HepG2 (cell line): Measurements from ENCODE around the gene GSDMA. TPM values are rescaled to one million over a fixed set of nuclear protein-coding genes. Genes with fewer than 3 reads are reported as not detected.

Experiments
- ATAC-seq: fragments of 200-7000 bp; cut with Tn5 transposase; 3 replicates; pipeline ENCODE4 v1.9.1; 2020; ENCODE audit warnings: mild to moderate bottlenecking, moderate library complexity
- BruUV-seq: library from RNA; stranded (reverse); fragments of 400-500 nt; replicated peaks from 2 replicates; lab custom pipeline; 2021; lab: Mats Ljungman, UMichigan
- CTCF ChIA-PET: fragments of 300-600 bp; formaldehyde crosslinking; extraction: SDS; loops from one replicate; lab custom pipeline; 2021; ENCODE audit warnings: low total read pairs, inconsistent platforms, low intra/inter-chr PET ratio; lab: Yijun Ruan, JAX
- POLR2A ChIA-PET: fragments of 350-600 bp; sonication (Branson Sonifier 250); formaldehyde crosslinking; loops from one replicate; lab custom pipeline; 2020; ENCODE audit warnings: antibody characterized with exemption, inconsistent platforms; lab: Yijun Ruan, JAX
- DNase-seq: peaks from one replicate; pipeline ENCODE4 v3.0.0-alpha.2; 2015; ENCODE audit warnings: low spot score
- FAIRE-seq: peaks from 3 replicates; lab custom pipeline; 2011; peaks lifted over from hg19 to GRCh38; lab: Jason Lieb, UNC
- H2AFZ ChIP-seq: one replicate; pipeline ENCODE4 v1.6.1; 2011; ENCODE audit warnings: low read length, inconsistent platforms
- H3K27ac ChIP-seq: fragments of 300-600 bp; 3 replicates; pipeline ENCODE4 v1.8.0; 2011; ENCODE audit warnings: mixed run types, mild to moderate bottlenecking, mixed read lengths, low read length, inconsistent platforms; ENCODE audit not compliant: insufficient read depth; ENCODE audit errors: extremely low read length
- H3K27me3 ChIP-seq, 2 experiments: fragments of 200-600 bp in 1 of 2; 2 replicates in 1 of 2; 3 replicates in 1 of 2; pipeline versions ENCODE4 v1.6.0 to v1.8.0; 2011; ENCODE audit warnings: low read length in 2 of 2, mild to moderate bottlenecking in 2 of 2, moderate library complexity in 2 of 2, inconsistent platforms in 1 of 2; ENCODE audit not compliant: insufficient read depth in 2 of 2, control insufficient read depth in 1 of 2
- H3K36me3 ChIP-seq, 2 experiments: fragments of 200-600 bp in 1 of 2; replicated peaks in 1 of 2; 2 replicates in 1 of 2; 3 replicates in 1 of 2; pipeline versions ENCODE4 v1.5.1 to v1.8.0; 2011; ENCODE audit warnings: low read length in 2 of 2, inconsistent platforms in 1 of 2; ENCODE audit not compliant: insufficient read depth in 2 of 2, control insufficient read depth in 1 of 2
- H3K4me1 ChIP-seq: 2 replicates; pipeline ENCODE4 v1.5.1; 2012; ENCODE audit warnings: low read length, inconsistent platforms; ENCODE audit not compliant: insufficient read depth
- H3K4me2 ChIP-seq: 2 replicates; pipeline ENCODE4 v1.6.0; 2011; ENCODE audit warnings: low read depth, low read length, inconsistent platforms
- H3K4me3 ChIP-seq, 3 experiments: fragments of 200-600 bp in 1 of 3; sonication (generic), shearing (Covaris generic) in 1 of 3; replicated peaks in 1 of 3; 2 replicates each; pipeline ENCODE4 v1.5.1; 2011 to 2016; ENCODE audit warnings: low read length in 3 of 3, inconsistent platforms in 2 of 3, low read depth in 2 of 3, mild to moderate bottlenecking in 2 of 3, control low read depth in 1 of 3, mixed read lengths in 1 of 3; ENCODE audit not compliant: insufficient read depth in 1 of 3
- H3K79me2 ChIP-seq: one replicate; pipeline ENCODE4 v1.6.1; 2011; ENCODE audit warnings: low read length, inconsistent platforms; ENCODE audit not compliant: insufficient read depth
- H3K9ac ChIP-seq: 2 replicates; pipeline ENCODE4 v1.6.0; 2011; ENCODE audit warnings: mild to moderate bottlenecking, low read depth, low read length, inconsistent platforms; ENCODE audit not compliant: insufficient read depth
- H3K9me3 ChIP-seq: 2 replicates; pipeline ENCODE4 v1.5.1; 2012; ENCODE audit warnings: mild to moderate bottlenecking, low read length
- H4K20me1 ChIP-seq: 2 replicates; pipeline ENCODE4 v1.6.0; 2011; ENCODE audit warnings: inconsistent platforms, mild to moderate bottlenecking, low read length, moderate library complexity; ENCODE audit not compliant: insufficient read depth
- CEBPB ChIP-seq: IDR thresholded peaks from 2 replicates; pipeline ENCODE4 v1.6.1; 2011; ENCODE audit warnings: low read depth, low read length, improper control_type of control experiment, borderline replicate concordance
- FOSL2 ChIP-seq: sonication (generic); formaldehyde crosslinking; IDR thresholded peaks from 2 replicates; pipeline ENCODE4 v1.4.0; 2020; ENCODE audit warnings: missing genetic modification reagents
- ZMYM3 ChIP-seq: sonication (generic); formaldehyde crosslinking; IDR thresholded peaks from 2 replicates; pipeline ENCODE4 v1.5.1; 2020; ENCODE audit warnings: mild to moderate bottlenecking, missing genetic modification reagents
- ZNF121 ChIP-seq: sonication (generic); formaldehyde crosslinking; IDR thresholded peaks from 2 replicates; pipeline ENCODE4 v1.5.0; 2020; ENCODE audit warnings: mild to moderate bottlenecking, missing genetic modification reagents
- ZNF30 ChIP-seq: sonication (generic); formaldehyde crosslinking; IDR thresholded peaks from 2 replicates; pipeline ENCODE4 v1.5.0; 2020; ENCODE audit warnings: mild to moderate bottlenecking, missing genetic modification reagents
- ZNF552 ChIP-seq: sonication (generic); formaldehyde crosslinking; IDR thresholded peaks from 2 replicates; pipeline ENCODE4 v1.9.0; 2022; ENCODE audit warnings: missing genetic modification reagents, mild to moderate bottlenecking, borderline replicate concordance
- WGBS: methylation state at CpG from one replicate; pipeline ENCODE4 v1.1.6; 2017; ENCODE audit warnings: low lambda C conversion rate; 5-methylcytosine and 5-hydroxymethylcytosine counted together
- in situ Hi-C: cut with HindIII; loops from 2 replicates; pipeline ENCODE4 v1.10.0; 2017; ENCODE audit warnings: low pct_unique_long_range_greater_than_20kb; ENCODE audit not compliant: extremely low pct_ligation_motif_present
- intact Hi-C: fragments of 100-400 bp; cut with micrococcal nuclease; formaldehyde crosslinking; loops from one replicate; pipeline ENCODE4 v1.10.0; 2022; ENCODE audit not compliant: unreplicated experiment
- polyA plus RNA-seq, 8 experiments: library from polyadenylated mRNA; depleted of rRNA in 3 of 8; stranded (reverse) in 7 of 8; unstranded in 1 of 8; fragments of >200 nt; fragmentation: Illumina TruSeq in 4 of 8; extraction: Trizol in 4 of 8; gene quantifications; 2 replicates each; pipeline versions ENCODE4 v1.2.1 to v1.2.3, GENCODE V29; 2011 to 2016; ENCODE audit warnings: low read depth in 4 of 8, missing spikeins in 1 of 8, mixed read lengths in 1 of 8; ENCODE audit not compliant: insufficient read depth in 1 of 8
- total RNA-seq, 5 experiments: library from RNA; depleted of rRNA; stranded (reverse); fragments of >200 nt; fragmentation: Illumina TruSeq; extraction: Trizol; gene quantifications; 2 replicates each; pipeline ENCODE4 v1.2.3, GENCODE V29; 2016; ENCODE audit warnings: low read depth in 1 of 5
- TF ChIP-seq, protein P1 (sequence below): sonication (generic); formaldehyde crosslinking; IDR thresholded peaks from 2 replicates; pipeline ENCODE4 v1.4.0; 2020; ENCODE audit warnings: missing genetic modification reagents, borderline replicate concordance
- TF ChIP-seq, protein P2 (sequence below): sonication (generic); formaldehyde crosslinking; IDR thresholded peaks from 2 replicates; pipeline ENCODE4 v1.5.0; 2020; ENCODE audit warnings: mild to moderate bottlenecking, missing genetic modification reagents
- TF ChIP-seq, protein P3 (sequence below): sonication (generic); formaldehyde crosslinking; IDR thresholded peaks from 2 replicates; pipeline ENCODE4 v1.4.0; 2020; ENCODE audit warnings: missing genetic modification reagents, borderline replicate concordance

The GSDMA gene
- total and polyA plus RNA-seq, 2 of the 13 experiments (the other 11 are each of a cell fraction or from before 2014, with no cell fraction given) = not detected

DNA sequence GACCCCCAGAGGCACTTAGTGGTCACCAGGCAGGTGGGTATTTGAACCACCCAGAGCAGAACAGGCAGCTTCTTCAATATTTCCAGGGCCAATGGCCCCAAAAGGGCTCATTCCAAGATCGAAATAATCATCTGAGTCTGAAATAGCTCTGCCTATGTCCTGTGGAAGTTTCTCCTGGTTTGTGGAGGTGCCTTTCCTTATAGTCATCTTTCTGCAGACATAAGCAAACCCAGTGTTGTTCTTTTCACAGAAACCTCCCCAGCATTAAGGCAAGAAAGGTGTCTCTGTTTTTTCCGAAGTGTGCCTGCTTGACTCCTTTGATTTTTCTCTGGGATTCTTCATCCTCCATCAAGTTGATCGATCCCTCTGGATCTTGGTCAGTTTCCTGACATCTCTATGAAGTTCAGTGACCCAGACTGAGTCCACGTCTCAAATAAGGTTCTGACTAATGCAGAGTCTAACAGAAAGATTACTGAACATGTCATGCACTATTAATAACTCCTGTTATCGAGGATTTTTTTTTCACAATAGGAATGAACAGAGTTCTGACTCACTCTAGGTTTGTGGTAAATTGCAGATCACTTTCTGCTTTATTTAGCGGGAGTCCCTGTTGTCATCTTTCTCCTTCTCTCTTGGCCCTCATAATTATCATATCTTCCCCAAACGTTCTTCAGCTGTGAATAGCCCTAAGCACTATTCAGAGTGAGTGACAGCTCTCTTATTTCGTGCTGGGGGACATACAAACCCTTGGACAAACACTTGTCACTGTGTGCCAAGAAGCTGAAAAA is 33.8 kb upstream of the GSDMA start (continued):
- TF ChIP-seq, protein P1, sequence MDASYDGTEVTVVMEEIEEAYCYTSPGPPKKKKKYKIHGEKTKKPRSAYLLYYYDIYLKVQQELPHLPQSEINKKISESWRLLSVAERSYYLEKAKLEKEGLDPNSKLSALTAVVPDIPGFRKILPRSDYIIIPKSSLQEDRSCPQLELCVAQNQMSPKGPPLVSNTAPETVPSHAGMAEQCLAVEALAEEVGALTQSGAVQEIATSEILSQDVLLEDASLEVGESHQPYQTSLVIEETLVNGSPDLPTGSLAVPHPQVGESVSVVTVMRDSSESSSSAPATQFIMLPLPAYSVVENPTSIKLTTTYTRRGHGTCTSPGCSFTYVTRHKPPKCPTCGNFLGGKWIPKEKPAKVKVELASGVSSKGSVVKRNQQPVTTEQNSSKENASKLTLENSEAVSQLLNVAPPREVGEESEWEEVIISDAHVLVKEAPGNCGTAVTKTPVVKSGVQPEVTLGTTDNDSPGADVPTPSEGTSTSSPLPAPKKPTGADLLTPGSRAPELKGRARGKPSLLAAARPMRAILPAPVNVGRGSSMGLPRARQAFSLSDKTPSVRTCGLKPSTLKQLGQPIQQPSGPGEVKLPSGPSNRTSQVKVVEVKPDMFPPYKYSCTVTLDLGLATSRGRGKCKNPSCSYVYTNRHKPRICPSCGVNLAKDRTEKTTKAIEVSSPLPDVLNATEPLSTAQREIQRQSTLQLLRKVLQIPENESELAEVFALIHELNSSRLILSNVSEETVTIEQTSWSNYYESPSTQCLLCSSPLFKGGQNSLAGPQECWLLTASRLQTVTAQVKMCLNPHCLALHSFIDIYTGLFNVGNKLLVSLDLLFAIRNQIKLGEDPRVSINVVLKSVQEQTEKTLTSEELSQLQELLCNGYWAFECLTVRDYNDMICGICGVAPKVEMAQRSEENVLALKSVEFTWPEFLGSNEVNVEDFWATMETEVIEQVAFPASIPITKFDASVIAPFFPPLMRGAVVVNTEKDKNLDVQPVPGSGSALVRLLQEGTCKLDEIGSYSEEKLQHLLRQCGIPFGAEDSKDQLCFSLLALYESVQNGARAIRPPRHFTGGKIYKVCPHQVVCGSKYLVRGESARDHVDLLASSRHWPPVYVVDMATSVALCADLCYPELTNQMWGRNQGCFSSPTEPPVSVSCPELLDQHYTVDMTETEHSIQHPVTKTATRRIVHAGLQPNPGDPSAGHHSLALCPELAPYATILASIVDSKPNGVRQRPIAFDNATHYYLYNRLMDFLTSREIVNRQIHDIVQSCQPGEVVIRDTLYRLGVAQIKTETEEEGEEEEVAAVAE (CRISPR knock-in tag) = no peak
- no peak for TF ChIP-seq ZNF30
- no peak for TF ChIP-seq CEBPB
- TF ChIP-seq, all 625 proteins: peak for 3

DNA sequence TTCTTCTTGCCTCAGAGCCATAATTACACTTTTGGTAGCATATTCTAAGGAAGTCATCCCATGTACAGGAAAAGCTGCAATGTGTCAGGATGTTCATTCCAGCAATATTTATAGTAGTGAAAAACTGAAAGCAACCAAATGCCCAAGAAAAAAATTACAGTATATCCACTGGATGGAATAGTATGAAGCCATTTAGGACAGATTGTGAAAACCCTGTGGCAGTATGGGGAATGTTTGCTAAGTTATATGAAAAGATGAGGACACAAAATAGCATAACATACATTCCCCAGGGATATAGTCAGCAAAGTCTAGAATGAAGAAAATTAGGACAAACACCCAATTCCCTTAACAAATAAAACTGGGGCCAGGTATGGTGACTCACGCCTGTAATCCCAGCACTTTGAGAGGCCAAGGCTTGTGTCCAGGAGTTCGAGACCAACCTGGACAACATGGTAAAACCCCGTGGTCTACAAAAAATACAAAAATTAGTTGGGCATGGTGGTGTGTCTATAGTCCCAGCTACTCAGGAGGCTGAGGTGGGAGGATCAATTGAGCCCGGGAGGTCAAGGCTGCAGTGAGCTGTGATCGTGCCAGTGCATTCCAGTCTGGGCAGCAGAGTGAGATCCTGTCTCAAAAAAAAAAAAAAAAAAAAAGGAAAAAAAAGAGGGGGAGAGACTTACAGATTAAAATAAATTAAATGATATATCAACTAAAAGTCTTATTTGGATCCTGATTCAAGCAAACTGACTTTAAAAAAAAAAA is 33.0 kb upstream of the GSDMA start:
- Histone ChIP-seq H3K4me2 (peak overlapping the region; percentile 97), H3K36me3 (0 out of 5 replicates have a peak, but pooled peaks cover 0 to 4% of the 10 kb centered on the region in 2 experiments), H3K27me3 (no peaks in the 10 kb centered on the region; a peak in 1 of 5 replicates), H3K4me3 (no peak overlapping the region), H2AFZ (no peak overlapping the region), H3K4me1 (peaks cover 56% of the 10 kb centered on the region), H3K9me3 (no peaks in the 10 kb centered on the region), H3K9ac (peak overlapping the region; percentile 90; the same call in 1 of the 2 replicates), H4K20me1 (peaks cover 5% of the 10 kb centered on the region; the same call in 1 of the 2 replicates), H3K79me2 (peaks cover 26% of the 10 kb centered on the region), H3K27ac (no peak overlapping the region)
- ATAC-seq (no peak), DNase-seq (peak; percentile 62), FAIRE-seq (no peak)
- ChIA-PET POLR2A (interaction anchor here (0.6 to 1.8 kb wide), 4 partner anchors 23 to 917 kb away, joined by 3 to 4 read pairs (median 3); no protein-coding TSS in a partner anchor), CTCF (no interaction called here)
- WGBS = 70% methylated on average over 5 of the region's 5 CpGs
- in situ Hi-C loops (no loop called here), intact Hi-C loops (loop anchor here (10.0 kb wide), 1 partner anchor 175 kb away; the partner anchor contains the start of gene NR1D1)
- TF ChIP-seq, protein P2, sequence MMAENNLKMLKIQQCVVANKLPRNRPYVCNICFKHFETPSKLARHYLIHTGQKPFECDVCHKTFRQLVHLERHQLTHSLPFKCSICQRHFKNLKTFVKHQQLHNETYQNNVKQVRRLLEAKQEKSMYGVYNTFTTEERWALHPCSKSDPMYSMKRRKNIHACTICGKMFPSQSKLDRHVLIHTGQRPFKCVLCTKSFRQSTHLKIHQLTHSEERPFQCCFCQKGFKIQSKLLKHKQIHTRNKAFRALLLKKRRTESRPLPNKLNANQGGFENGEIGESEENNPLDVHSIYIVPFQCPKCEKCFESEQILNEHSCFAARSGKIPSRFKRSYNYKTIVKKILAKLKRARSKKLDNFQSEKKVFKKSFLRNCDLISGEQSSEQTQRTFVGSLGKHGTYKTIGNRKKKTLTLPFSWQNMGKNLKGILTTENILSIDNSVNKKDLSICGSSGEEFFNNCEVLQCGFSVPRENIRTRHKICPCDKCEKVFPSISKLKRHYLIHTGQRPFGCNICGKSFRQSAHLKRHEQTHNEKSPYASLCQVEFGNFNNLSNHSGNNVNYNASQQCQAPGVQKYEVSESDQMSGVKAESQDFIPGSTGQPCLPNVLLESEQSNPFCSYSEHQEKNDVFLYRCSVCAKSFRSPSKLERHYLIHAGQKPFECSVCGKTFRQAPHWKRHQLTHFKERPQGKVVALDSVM (CRISPR knock-in tag) = peak; percentile 89
- peak; percentile 59; the same call in 1 of the 2 replicates for TF ChIP-seq ZNF121 (CRISPR knock-in tag)
- TF ChIP-seq FOSL2 (CRISPR knock-in tag) = peak; percentile 69
- TF ChIP-seq ZMYM3 (CRISPR knock-in tag) = peak; percentile 35; the same call in 1 of the 2 replicates
- TF ChIP-seq, protein P3, sequence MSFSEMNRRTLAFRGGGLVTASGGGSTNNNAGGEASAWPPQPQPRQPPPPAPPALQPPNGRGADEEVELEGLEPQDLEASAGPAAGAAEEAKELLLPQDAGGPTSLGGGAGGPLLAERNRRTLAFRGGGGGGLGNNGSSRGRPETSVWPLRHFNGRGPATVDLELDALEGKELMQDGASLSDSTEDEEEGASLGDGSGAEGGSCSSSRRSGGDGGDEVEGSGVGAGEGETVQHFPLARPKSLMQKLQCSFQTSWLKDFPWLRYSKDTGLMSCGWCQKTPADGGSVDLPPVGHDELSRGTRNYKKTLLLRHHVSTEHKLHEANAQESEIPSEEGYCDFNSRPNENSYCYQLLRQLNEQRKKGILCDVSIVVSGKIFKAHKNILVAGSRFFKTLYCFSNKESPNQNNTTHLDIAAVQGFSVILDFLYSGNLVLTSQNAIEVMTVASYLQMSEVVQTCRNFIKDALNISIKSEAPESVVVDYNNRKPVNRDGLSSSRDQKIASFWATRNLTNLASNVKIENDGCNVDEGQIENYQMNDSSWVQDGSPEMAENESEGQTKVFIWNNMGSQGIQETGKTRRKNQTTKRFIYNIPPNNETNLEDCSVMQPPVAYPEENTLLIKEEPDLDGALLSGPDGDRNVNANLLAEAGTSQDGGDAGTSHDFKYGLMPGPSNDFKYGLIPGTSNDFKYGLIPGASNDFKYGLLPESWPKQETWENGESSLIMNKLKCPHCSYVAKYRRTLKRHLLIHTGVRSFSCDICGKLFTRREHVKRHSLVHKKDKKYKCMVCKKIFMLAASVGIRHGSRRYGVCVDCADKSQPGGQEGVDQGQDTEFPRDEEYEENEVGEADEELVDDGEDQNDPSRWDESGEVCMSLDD = 0 out of 2 replicates have a peak, but pooled peaks have one; percentile 17
- no peak for TF ChIP-seq ZNF552 (CRISPR knock-in tag)
- BruUV-seq = no TSS peak
